Stimulated activated CD4-positive, alpha-beta T cell treated with anti-CD3 and anti-CD28 coated beads, Interleukin-2, amount 100 ng/mL, for 48 hours (primary cell): ENCODE measurements around the gene ARHGAP31.
"Not testable (repeated sequence)": the region's sequence is repeated elsewhere in the genome, so short reads cannot be mapped to it uniquely, and the experiment has no call there.

Experiments
- DNase-seq, 2 donors: peaks; one replicate each; pipeline ENCODE4 v3.0.0-alpha.2; 2020

Gene ARHGAP31, protein sequence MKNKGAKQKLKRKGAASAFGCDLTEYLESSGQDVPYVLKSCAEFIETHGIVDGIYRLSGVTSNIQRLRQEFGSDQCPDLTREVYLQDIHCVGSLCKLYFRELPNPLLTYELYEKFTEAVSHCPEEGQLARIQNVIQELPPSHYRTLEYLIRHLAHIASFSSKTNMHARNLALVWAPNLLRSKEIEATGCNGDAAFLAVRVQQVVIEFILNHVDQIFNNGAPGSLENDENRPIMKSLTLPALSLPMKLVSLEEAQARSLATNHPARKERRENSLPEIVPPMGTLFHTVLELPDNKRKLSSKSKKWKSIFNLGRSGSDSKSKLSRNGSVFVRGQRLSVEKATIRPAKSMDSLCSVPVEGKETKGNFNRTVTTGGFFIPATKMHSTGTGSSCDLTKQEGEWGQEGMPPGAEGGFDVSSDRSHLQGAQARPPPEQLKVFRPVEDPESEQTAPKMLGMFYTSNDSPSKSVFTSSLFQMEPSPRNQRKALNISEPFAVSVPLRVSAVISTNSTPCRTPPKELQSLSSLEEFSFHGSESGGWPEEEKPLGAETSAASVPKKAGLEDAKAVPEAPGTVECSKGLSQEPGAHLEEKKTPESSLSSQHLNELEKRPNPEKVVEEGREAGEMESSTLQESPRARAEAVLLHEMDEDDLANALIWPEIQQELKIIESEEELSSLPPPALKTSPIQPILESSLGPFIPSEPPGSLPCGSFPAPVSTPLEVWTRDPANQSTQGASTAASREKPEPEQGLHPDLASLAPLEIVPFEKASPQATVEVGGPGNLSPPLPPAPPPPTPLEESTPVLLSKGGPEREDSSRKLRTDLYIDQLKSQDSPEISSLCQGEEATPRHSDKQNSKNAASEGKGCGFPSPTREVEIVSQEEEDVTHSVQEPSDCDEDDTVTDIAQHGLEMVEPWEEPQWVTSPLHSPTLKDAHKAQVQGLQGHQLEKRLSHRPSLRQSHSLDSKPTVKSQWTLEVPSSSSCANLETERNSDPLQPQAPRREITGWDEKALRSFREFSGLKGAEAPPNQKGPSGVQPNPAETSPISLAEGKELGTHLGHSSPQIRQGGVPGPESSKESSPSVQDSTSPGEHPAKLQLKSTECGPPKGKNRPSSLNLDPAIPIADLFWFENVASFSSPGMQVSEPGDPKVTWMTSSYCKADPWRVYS (N-terminal part only)

DNA sequence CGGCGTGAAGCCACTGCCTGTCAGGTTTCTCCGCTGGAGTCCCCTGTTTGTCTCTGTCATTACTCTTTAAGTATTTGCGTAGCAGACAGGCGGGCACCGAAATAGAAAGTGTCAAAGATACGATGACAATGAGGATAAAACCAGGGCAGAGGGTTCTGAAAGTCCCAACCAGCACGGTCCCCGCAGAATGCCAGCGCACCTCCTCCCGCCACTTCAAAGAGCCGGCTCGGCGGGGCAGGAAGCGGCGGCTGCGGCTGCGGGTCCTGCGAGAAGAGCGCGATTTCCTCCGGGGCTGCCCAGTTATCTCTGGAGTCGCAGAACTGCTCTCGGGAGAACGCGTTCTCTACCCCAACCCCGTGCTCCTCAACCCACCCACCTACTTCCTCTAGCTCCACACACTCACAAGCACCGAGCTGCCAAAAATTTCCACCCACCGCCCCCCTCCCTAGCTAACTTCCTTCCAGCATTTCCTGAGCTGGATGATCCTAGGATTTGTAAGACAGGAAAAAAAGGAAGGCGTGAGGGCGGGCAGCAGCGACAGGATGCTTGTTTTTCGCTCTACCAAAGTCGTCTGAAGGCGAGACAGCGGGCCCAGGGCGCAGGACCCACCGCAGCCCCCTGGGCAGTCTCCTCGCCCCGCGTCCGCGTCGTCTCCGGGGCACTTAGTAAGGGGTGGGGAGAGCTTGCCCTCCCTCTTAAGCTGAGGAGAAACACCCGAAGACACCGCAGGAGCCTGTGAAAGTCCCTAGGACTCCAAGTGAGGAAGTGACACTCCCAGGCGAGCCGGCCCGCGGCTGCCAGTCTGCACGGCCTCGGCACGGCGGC, at the start of gene ARHGAP31:
TSS of gene ARHGAP31 (plus strand) at position 513 of the 825 bp plus-strand sequence. CDS start 522 bp downstream, outside the sequence.
- peak; percentile 73 to 74 for DNase-seq

DNA sequence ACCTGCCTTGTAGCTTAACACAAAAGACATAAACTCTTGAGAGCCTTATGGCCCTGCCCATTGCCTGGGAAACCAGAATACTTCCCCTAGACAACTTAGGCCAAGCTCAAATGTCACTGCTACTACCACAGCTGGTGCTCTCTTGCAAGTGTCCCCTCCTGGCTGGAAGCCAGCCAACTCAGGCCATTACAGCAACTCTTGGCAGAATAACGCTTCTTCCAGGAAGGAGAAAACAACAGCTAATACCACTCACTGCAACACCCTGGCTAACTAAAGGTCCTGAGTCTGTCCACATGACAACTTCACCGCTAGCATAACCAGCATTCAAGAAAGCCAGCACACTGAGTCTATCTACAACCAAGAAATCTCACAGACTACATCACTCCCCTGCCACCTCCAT, 48.4 kb upstream of the ARHGAP31 start:
- DNase-seq, result no peak

DNA sequence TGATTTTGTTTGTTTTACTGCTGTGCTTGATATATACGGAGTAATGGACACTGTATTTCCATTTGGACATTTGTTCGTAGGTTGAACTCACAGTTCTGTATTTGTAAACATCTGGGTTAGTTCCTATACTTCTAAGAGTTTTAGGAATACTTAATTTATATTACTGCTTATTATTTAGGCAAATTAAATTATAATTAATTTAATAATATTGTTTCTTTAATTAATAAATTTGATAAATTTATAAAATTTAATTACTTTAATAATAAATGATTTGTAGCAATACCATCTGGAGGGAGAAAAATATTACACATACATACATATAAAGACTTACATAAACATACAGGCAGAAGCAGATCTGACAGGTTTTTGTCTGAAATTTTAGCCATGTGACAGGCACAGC, 39.0 kb upstream of the ARHGAP31 start:
- no peak for DNase-seq

DNA sequence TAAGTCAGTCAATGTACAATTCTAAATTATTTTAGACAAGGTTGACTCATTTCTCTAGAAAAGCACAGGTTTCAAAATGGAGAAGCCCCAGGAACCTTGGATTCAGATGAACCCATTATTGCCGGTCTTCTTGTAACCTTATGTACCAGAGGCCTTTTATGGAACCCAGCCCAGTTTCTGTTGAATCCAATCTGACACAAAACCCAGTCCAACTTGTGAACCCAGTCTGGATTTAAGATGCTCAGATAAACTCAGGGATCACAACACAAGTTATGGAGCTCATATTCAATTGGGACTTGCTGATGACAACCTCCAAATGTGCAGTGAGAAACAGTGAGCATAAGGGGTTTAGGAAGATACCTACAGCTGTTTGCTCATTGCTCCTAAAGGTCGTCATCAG, 37.1 kb upstream of the ARHGAP31 start:
- no peak for DNase-seq

DNA sequence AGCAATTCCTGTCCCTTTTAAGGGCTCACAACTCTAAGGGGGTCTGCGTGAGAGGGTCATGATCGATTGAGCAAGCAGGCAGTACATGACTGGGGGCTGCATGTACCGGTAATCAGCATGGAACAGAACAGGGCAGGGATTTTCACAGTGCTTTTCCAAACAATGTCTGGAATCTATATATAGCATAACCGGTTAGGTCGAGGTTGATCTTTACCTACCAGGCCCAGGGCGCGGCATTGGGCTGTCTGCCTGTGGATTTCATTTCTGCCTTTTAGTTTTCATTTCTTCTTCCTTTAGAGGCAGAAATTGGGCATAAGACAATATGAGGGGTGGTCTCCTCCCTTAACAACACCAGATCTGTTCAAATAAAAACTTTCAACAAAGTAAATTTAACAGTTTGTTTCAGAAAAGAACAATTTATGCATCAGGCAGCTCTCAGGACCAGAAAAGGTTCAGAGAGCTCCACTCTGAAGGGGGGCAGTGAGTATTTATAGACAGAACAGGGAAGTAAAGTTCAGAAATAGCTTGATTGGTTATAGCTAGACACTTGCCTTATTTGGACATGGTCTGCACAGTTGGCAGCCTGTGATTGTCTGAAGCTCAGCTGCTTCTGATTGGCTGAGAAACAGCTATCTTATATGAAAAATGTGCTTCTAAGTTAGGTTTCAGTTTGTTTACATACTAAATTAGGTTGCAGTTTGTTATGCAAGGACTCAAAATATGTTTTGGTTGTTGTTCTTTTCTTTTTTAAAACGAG, 36.4 kb upstream of the ARHGAP31 start:
- DNase-seq, result no peak

DNA sequence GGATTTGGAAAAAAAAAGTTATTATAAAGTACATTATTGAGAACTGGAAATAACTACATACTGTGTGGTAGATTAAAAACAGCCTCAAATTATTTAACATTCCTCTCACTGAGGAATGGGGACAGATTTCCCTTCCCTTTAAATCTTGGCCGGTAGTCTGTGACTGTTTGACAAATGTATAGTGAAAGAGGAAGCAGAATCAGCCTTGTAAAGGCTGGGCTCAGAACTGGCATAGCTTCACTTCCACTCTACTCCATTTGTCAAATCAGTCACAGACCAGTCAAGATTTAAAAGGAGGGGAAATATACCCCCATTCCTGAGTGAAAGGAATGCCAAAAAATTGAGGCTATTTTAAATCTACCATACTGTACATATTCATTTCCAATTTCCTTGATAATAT, 35.3 kb upstream of the ARHGAP31 start:
- DNase-seq, result no peak

DNA sequence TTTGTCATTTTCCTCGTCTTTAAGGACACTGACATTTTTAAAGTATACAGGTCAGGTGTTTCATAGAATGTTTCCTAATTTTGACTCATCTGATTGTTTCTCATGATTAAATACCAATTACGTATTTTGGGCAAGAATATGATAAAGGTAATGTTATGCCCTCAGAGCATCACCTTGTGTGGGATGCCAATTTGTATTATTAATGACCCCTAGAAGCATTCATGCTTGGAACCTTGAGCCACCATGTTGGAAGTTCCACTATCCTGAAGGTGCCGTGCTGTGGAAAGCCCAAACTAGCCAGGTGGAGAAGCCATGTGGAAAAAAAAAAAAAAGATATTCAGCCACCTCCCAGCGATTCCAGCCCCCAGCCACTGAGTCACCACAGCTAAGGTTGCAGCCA, 34.4 kb upstream of the ARHGAP31 start:
- no peak for DNase-seq

DNA sequence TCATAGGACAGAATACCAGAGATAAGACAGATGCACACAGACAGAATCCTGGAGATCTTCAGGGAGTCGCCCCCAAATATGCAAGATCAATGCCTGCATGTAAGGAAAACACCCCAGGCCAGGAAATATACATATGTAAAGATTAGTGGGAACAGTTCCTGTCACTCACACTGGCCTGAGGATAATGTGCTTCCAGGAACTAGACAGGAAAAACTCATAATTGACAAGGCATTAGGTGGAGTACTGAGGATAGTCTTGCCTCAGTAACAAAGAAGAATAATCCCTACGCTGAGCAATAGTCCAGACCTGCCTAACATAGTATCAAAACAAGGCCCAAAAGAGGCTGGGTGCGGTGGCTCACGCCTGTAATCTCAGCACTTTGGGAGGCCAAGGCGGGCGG, 33.1 kb upstream of the ARHGAP31 start:
- no peak for DNase-seq

DNA sequence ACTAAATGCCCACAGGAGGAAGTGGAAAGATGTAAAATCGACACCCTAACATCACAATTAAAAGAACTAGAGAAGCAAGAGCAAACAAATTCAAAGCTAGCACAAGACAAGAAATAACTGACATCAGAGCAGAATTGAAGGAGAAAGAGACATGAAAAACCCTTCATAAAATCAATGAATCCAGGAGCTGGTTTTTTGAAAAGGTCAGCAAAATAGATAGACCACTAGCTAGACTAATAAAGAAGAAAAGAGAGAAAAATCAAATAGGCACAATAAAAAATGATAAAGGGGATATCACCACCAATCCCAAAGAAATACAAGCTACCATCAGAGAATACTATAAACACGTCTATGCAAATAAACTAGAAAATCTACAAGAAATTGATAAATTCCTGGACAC, 24.0 kb upstream of the ARHGAP31 start:
- not testable (repeated sequence) for DNase-seq

DNA sequence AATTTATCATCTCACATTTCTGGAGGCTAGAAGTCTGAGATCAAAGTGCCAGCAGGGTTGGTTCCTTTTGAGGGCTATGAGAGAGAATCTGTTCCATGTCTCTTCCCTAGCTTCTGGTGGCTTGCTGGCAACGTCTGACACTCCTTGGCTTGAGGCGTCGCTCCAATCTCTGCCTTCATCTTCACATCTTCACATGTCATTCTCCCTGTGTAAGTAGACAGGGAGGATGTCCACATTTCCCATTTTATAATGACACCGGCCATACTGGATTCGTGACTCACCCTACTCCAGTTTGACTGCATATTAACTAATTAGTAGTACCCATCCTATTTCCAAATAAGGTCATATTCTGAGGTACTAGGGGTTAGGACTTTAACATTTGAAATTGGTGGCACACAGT, 17.5 kb upstream of the ARHGAP31 start:
- no peak for DNase-seq

DNA sequence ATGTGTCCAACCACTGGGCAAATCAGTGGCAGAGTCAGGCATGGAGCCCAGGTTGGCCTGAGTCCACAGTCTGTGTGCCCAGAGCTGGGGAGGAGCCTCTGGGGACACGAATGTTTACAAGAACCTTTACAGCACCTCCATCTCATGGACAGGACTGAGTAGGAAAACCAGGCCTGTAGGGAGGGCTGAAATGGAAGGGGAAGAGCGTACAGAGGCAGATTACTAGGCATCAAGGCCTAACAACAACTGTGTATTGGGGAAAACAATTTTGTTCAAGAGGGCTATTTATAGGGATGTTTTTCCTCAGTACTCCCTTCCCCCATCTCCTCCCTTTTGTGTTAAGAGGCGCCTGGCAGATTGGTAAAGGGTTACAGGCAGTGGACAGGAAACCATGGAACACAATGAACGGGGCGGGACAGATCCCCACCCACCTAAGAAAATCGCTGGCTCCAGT, 15.1 kb upstream of the ARHGAP31 start:
- DNase-seq, result no peak

DNA sequence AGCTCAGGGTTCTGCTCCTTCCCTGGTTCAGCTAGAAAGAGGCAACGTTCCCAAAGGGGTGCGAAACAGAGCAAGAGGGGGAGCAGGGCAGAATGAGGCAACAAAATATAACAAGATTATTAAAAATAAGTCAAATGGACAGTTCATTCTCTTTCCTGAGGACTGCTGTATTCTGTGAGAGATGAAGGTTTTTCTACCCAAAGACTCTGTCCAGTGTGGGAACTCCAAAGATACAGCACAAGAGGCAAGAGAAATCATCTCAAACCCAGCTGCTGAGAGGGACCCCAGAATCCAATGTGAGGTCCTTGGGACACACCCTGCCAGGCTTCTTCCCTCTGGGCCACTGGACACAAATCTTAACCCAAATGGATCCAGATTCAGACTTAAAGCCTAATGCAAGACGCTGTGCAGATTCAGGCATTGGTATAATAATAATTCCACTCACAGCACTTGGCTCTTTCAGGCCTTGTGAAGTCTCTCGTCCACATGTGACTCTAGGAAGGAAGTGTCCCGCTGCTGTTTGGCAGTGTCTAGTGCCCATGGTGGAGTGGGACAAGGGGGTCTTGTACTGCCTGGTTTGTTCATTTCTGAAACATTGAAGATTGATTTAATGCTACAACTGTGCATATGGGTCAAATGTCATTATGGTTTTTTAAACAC, 14.5 kb upstream of the ARHGAP31 start:
- DNase-seq, result no peak

DNA sequence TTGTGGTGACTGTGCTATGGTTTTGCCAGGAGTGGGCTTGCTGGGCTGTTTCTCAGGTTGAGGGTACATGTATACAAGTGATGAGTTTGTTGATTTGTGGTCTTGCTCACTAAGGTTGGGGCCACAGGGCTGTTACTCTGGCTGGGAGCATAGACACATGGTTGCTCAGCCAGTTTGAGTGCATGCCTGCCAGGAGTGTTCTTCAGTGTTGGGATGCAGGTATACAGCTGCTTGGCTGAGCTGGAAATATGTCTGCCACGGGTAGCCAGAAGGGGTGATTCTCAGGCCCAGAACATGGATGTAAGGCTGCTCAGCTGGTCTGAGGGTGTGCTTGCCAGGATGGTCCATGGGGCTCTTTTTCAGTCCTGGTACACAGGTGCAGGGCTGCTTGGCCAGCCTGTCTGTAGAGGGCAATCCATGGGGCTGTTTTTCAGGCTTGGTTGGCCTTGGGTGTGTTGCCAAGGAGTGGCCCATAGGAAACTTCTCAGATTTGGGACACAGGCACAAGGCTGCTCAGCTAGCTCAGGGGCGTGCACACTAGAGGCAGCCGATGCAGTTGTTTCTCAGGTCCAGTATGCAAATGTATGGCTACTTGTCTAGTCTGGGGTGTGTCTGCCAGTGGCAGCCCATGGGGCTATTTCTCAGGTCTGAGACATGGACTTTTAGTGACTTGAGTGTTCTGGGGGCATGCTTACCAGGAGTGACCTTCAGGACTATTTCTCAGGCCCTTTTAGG, 5.3 kb upstream of the ARHGAP31 start:
- DNase-seq, result no peak

DNA sequence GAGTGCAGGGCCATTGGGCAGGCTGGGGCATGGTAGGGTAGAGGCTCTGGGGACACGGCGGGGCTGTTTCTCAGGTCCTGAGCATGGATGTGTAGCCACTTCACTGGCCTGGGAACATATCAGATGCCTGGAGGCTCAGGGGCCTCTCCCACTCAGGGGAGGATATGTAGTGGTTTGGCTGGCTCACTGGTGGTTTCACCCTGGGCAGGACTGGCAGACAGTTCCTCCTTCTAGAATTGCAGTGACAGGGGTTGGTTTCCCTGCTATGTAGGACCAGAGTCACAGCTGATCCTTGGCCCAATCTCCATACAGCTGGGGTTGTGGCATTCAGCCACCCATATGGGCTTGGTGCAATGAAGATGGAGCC, 4.8 kb upstream of the ARHGAP31 start:
- DNase-seq, result no peak

DNA sequence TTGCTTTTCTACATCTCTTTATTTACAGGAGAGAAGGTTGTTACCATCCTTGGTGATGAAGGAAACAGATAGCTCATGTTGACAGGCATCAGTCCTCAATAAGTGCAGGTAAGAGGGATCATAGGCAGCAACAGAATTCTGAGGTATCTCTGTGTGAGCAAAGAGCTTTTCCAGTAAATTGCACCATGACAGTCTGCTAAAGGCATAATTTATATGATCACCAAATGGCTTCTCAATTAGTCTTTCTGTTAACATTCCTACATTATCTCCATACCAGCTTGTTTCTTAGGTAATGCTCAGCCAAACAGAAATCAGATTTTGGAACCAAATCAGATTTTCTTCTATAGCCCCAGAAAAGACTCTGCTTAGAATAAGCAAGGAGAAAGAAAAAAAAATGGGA, 3.6 kb upstream of the ARHGAP31 start:
- DNase-seq, result no peak

DNA sequence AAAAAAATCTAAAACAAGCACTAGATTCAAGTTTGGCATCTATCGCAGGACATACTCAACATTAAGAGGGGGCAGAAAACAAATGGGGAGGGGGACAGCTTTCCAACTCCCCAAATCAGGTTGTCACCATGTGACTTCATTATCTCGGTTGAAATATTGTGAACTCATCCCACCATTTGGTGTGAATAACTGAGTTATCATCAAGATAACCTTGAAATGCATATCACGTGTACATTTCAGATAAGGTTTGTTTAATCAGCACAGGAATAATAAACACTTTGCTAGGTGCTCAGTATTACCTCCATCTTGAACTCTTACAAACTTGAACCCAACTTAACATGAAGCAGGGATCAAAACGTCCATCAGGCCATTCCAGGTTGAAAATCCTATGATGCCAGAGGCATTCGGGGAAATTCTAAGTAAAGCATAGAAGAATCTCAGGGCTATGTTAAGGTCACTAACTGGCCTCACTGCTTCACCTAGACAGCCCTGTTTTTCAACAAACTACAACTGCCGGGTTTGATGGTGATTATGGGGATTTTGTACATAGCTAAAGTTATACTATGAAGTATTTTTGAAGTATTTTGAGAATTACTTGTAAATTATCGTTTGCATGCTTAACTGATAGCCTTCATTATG, 3.0 kb upstream of the ARHGAP31 start:
- no peak for DNase-seq

DNA sequence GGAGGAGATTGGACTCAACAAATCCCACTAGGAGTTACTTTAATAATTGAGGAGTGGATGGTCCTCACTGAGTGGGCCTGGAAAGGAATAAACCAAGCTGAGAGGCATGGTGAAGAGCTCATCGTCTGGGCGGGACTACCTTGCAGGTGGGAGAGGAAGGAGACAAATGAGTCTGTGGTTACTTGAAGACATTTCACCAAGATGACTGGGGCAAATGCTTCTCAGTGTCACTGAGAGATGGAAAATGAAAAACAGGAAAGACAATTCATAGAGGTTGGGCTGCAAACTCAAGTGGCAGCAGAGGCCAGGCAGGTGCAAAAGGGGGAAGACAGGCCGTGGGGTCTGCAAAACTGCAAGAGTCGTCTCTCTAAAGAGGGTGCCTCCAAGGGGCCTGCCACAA, 1.5 kb upstream of the ARHGAP31 start:
- no peak for DNase-seq

DNA sequence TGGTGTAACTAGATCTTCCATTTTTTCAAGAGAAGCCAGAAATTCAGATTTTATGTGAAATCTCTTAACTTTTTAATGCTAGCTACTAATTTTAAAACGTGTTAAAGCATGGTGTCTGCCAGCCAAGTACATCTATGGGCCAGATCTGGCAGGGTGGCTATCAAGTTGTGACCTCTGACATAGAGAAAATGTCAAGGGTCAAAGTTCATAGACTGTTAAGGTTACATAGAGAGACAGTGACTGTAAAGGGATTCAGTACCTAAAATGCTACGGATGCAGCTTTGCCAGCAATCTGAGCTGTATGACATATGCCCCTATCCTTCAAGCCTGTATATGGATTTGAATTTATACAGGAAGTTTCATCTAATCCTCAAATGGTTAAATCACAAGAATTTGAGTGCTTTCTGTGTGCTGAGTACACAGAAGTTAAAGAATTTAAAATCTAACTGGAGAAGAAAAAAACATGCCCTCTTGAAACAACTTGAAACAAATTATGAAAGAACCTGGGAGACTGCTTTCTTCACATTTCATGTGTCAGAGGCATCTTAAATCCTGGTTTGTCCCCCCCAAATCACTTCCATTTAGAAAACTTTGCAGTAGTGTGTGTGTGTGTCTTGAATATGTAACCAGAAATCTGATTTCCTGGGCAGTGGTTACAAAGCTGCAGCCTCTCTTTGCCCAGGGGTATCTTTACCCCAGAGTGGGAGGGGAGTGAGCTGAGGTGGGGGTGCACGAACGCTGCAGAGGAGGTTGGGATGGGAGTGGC, 895 bp upstream of the ARHGAP31 start:
- no peak for DNase-seq
